ENCODE data around the gene RNF207.

RNF207 gene

DNA sequence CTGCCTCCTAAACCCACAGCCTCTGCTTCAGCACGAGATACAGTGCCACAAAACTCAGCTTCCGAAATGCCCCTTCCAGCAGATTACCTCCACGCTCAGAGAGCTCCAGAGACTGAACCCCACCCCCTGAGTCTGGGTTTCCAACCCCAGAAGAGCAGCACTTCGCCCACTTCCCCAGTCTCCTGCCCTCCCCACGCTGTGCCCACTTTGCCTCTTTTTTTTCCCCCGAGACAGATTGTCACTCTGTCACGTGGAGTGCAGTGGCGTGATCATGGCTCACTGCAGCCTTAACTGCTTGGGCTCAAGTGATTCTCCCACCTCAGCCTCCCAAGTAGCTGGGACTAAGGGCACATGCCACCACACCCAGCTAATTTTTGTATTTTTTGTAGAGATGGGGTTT is 19.7 kb downstream of the RNF207 start:
- H3K36me3 ChIP-seq (ENCODE audit: insufficient read depth) = peaks cover 3% of the 10 kb centered on the region; the same call in 1 of the 2 replicates
- H4K20me1 ChIP-seq (ENCODE audit: insufficient read depth) = no peaks in the 10 kb centered on the region
- H3K9ac ChIP-seq = no peak overlapping the region
- H3K27ac ChIP-seq = no peak overlapping the region
- H3K4me3 ChIP-seq (IDR thresholded peaks at IDR 0.05; ENCODE audit: insufficient read depth, low read depth, low read length) = no peak overlapping the region
- H3K4me2 ChIP-seq = no peak overlapping the region
- no peak for TF ChIP-seq CTCF (conservative IDR thresholded peaks at IDR 0.05; ENCODE audit: low read depth, low read length)
- H3K4me1 ChIP-seq (ENCODE audit: low read depth, poor library complexity, severe bottlenecking) = no peaks in the 10 kb centered on the region
- no peaks in the 10 kb centered on the region for H3K79me2 ChIP-seq (ENCODE audit: insufficient read depth, low read depth)
- H2AFZ ChIP-seq (ENCODE audit: low read depth) = no peak overlapping the region
- no peaks in the 10 kb centered on the region for H3K27me3 ChIP-seq (ENCODE audit: insufficient read depth, low read depth)

GRCh38 chr1:6233376-6233775 is 27.5 kb downstream of the RNF207 start:
- TF ChIP-seq CTCF (conservative IDR thresholded peaks at IDR 0.05; ENCODE audit: low read depth, low read length) = no peak
- H3K4me1 ChIP-seq (ENCODE audit: low read depth, poor library complexity, severe bottlenecking) = peaks cover 6% of the 10 kb centered on the region
- H3K9ac ChIP-seq = no peak overlapping the region
- no peaks in the 10 kb centered on the region for H4K20me1 ChIP-seq (ENCODE audit: insufficient read depth)
- no peak overlapping the region for H3K4me3 ChIP-seq (IDR thresholded peaks at IDR 0.05; ENCODE audit: insufficient read depth, low read depth, low read length)
- H3K79me2 ChIP-seq (ENCODE audit: insufficient read depth, low read depth) = peaks cover 22% of the 10 kb centered on the region
- H3K4me2 ChIP-seq = no peak overlapping the region
- no peaks in the 10 kb centered on the region; the same call in 1 of the 2 replicates for H3K27me3 ChIP-seq (ENCODE audit: insufficient read depth, low read depth)
- peaks cover 8% of the 10 kb centered on the region; the same call in 1 of the 2 replicates for H3K36me3 ChIP-seq (ENCODE audit: insufficient read depth)
- H3K27ac ChIP-seq = no peak overlapping the region
- H2AFZ ChIP-seq (ENCODE audit: low read depth) = no peak overlapping the region

GRCh38 chr1:6234502-6235295 is 28.8 kb downstream of the RNF207 start:
- peaks cover 6% of the 10 kb centered on the region for H3K4me1 ChIP-seq (ENCODE audit: low read depth, poor library complexity, severe bottlenecking)
- H4K20me1 ChIP-seq (ENCODE audit: insufficient read depth) = no peaks in the 10 kb centered on the region
- no peak for TF ChIP-seq CTCF (conservative IDR thresholded peaks at IDR 0.05; ENCODE audit: low read depth, low read length)
- peak overlapping the region; percentile 36; the same call in 1 of the 2 replicates for H3K27ac ChIP-seq
- H3K27me3 ChIP-seq (ENCODE audit: insufficient read depth, low read depth) = peaks cover 11% of the 10 kb centered on the region; the same call in 1 of the 2 replicates
- H2AFZ ChIP-seq (ENCODE audit: low read depth) = peak overlapping the region; percentile 44
- peaks cover 22% of the 10 kb centered on the region for H3K79me2 ChIP-seq (ENCODE audit: insufficient read depth, low read depth)
- peak overlapping the region; percentile 61 for H3K4me3 ChIP-seq (IDR thresholded peaks at IDR 0.05; ENCODE audit: insufficient read depth, low read depth, low read length)
- H3K4me2 ChIP-seq = peak overlapping the region; percentile 89
- H3K9ac ChIP-seq = peak overlapping the region; percentile 83
- H3K36me3 ChIP-seq (ENCODE audit: insufficient read depth) = peaks cover 6% of the 10 kb centered on the region; the same call in 1 of the 2 replicates

DNA sequence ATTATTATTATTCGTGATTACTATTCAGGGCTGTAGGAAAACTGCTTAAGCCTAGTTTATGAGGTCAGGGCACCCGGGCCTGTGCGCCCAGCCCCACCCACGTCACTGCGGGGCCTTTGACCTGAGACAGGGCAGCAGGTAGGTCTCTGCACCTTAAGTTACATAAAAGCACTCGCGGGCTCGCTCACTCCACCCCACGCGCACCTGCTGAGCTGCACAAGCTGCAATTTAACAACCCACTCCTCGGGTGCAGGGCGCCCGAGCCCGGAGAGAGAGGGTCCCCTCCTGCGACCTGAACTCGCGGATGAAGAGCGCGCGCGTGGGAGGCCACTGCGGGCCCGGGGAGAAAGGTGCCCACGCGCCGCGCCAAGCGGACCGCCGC is 29.4 kb downstream of the RNF207 start:
- no peak for TF ChIP-seq CTCF (conservative IDR thresholded peaks at IDR 0.05; ENCODE audit: low read depth, low read length)
- H2AFZ ChIP-seq (ENCODE audit: low read depth) = peak overlapping the region; percentile 44

More for the DNA sequence above, 29.4 kb downstream of the RNF207 start:
- H3K36me3 ChIP-seq (ENCODE audit: insufficient read depth) = peaks cover 6% of the 10 kb centered on the region; the same call in 1 of the 2 replicates
- H4K20me1 ChIP-seq (ENCODE audit: insufficient read depth) = no peaks in the 10 kb centered on the region
- H3K4me2 ChIP-seq = peak overlapping the region; percentile 89
- H3K27me3 ChIP-seq (ENCODE audit: insufficient read depth, low read depth) = peaks cover 17% of the 10 kb centered on the region; the same call in 1 of the 2 replicates
- H3K4me1 ChIP-seq (ENCODE audit: low read depth, poor library complexity, severe bottlenecking) = peaks cover 6% of the 10 kb centered on the region
- peak overlapping the region; percentile 61 for H3K4me3 ChIP-seq (IDR thresholded peaks at IDR 0.05; ENCODE audit: insufficient read depth, low read depth, low read length)
- H3K9ac ChIP-seq = peak overlapping the region; percentile 83
- H3K79me2 ChIP-seq (ENCODE audit: insufficient read depth, low read depth) = peaks cover 22% of the 10 kb centered on the region
- peak overlapping the region; percentile 36; the same call in 1 of the 2 replicates for H3K27ac ChIP-seq
